Stimulated activated naive CD4-positive, alpha-beta T cell (primary cell): ENCODE data around the gene ADAMTS5.

Source experiments
- DNase-seq, 6 experiments: peaks; one replicate each; lab custom pipeline; 2025; lab: John Stamatoyannopoulos, UW

ADAMTS5 gene

GRCh38 chr21:26967062-26967913, at the start of gene ADAMTS5:
Gene ADAMTS5 (minus strand): TSS chr21:26967088. CDS start chr21:26966391, 697 bp downstream.
- no peak for DNase-seq

- no peak for DNase-seq
Observed at GRCh38 chr21:27001526-27001925, 34.6 kb upstream of the ADAMTS5 start.

- no peak for DNase-seq
Observed at GRCh38 chr21:26983576-26983975, 16.7 kb upstream of the ADAMTS5 start.

GRCh38 chr21:26982767-26983166, 15.9 kb upstream of the ADAMTS5 start:
- DNase-seq = no peak

- no peak for DNase-seq
Observed at GRCh38 chr21:26977746-26978145, 10.9 kb upstream of the ADAMTS5 start.

GRCh38 chr21:26973226-26973625, 6.3 kb upstream of the ADAMTS5 start:
- no peak for DNase-seq

- no peak for DNase-seq
Observed at GRCh38 chr21:26972192-26972591, 5.3 kb upstream of the ADAMTS5 start.

GRCh38 chr21:26969971-26970725, 3.3 kb upstream of the ADAMTS5 start:
- no peak for DNase-seq

- DNase-seq = no peak
Observed at GRCh38 chr21:26966649-26967061, 233 bp downstream of the ADAMTS5 start.

GRCh38 chr21:26965907-26966581, 844 bp downstream of the ADAMTS5 start:
- DNase-seq = no peak

GRCh38 chr21:26965040-26965906, 1.6 kb downstream of the ADAMTS5 start:
- DNase-seq = no peak

GRCh38 chr21:26964170-26964778, 2.6 kb downstream of the ADAMTS5 start:
- DNase-seq = no peak

- no peak for DNase-seq
Observed at GRCh38 chr21:26962621-26963181, 4.2 kb downstream of the ADAMTS5 start.

GRCh38 chr21:26961698-26962097, 5.2 kb downstream of the ADAMTS5 start:
- DNase-seq = no peak

- no peak for DNase-seq
Observed at GRCh38 chr21:26958788-26959187, 8.1 kb downstream of the ADAMTS5 start.

GRCh38 chr21:26956813-26957212, 10.1 kb downstream of the ADAMTS5 start:
- DNase-seq = no peak

GRCh38 chr21:26956216-26956615, 10.7 kb downstream of the ADAMTS5 start:
- DNase-seq = no peak

- DNase-seq = no peak
Observed at GRCh38 chr21:26954662-26955121, 12.2 kb downstream of the ADAMTS5 start.

- DNase-seq = no peak
Observed at GRCh38 chr21:26952374-26953066, 14.4 kb downstream of the ADAMTS5 start.

- DNase-seq = no peak
Observed at GRCh38 chr21:26949830-26950229, 17.1 kb downstream of the ADAMTS5 start.
